Glutamatergic neuron (in vitro differentiated cells): ENCODE measurements around the gene FRMPD4. TPM values are rescaled to one million over a fixed set of nuclear protein-coding genes. Genes with fewer than 3 reads are reported as not detected.

Experiments
- DNase-seq: peaks from one replicate; pipeline ENCODE4 v3.0.0; 2022
- H3K27ac Mint-ChIP-seq: one replicate; pipeline ENCODE4 v1.8.0; 2020; ENCODE audit warnings: mild to moderate bottlenecking, mixed read lengths, inconsistent platforms; ENCODE audit not compliant: unreplicated experiment
- H3K27me3 Mint-ChIP-seq: one replicate; pipeline ENCODE4 v1.8.0; 2020; ENCODE audit warnings: mild to moderate bottlenecking, moderate library complexity, mixed read lengths, inconsistent platforms; ENCODE audit not compliant: unreplicated experiment
- H3K36me3 Mint-ChIP-seq: one replicate; pipeline ENCODE4 v1.8.0; 2020; ENCODE audit warnings: mild to moderate bottlenecking, mixed read lengths, inconsistent platforms; ENCODE audit not compliant: unreplicated experiment
- H3K4me1 Mint-ChIP-seq: one replicate; pipeline ENCODE4 v1.8.0; 2020; ENCODE audit warnings: mild to moderate bottlenecking, low read depth, mixed read lengths, inconsistent platforms; ENCODE audit not compliant: unreplicated experiment
- H3K4me3 Mint-ChIP-seq: one replicate; pipeline ENCODE4 v1.8.0; 2020; ENCODE audit warnings: mild to moderate bottlenecking, mixed read lengths, inconsistent platforms; ENCODE audit not compliant: unreplicated experiment
- H3K9me3 Mint-ChIP-seq: one replicate; pipeline ENCODE4 v1.8.0; 2020; ENCODE audit warnings: mild to moderate bottlenecking, moderate library complexity, mixed read lengths, inconsistent platforms; ENCODE audit not compliant: unreplicated experiment
- total RNA-seq: library from RNA; stranded (reverse); fragmentation: NEBNext Ultra II Directional; extraction: Animal tissue kit (Norgen Biotek cat#: 25700); gene quantifications from one replicate; pipeline ENCODE4 v1.2.1, GENCODE V29; 2021; ENCODE audit not compliant: unreplicated experiment
- TF ChIP-seq, protein P1 (sequence below): fragments of 200-600 bp; sonication (generic); IDR thresholded peaks from one replicate; pipeline ENCODE4 v1.5.0; 2021; ENCODE audit not compliant: partially characterized antibody, unreplicated experiment

The FRMPD4 gene
- total RNA-seq, 1 donor from 2014 or later: 6.2 TPM

DNA sequence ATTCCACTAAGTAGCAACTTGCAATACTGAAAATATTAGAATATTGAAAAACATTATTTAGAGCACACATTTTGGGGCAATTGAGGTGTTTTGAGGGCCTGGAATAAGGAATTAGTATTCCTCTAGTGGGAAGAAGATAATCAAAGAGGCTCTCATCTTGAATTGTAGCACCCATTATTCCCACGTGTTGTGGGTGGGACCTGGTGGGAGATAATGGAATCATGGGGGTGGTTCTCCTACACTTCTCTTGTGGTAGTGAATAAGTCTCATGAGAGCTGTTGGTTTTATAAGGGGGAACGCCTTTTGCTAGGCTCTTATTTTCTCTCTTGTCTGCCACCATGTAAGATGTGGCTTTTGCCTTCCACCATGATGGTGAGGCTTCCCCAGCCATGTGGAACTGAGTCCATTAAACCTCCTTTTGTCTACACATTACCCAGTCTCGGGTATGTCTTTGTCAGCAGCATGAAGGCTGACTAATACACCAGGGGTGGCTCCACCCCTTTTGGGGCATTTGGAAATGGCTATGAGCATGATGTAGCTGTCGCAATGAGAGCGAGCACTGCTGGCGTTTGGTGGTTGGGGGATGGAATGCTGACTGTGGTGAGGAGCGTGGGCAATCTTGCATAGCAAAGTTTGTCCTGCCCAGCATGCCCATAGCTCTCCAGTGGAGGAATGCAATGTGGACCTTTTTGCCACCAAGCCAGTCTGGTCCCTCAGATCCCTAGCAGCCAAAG is 308.2 kb downstream of the FRMPD4 start:
- Mint-ChIP-seq H3K36me3 (no peaks in the 10 kb centered on the region), H3K27ac (no peak overlapping the region), H3K4me3 (no peak overlapping the region), H3K9me3 (no peaks in the 10 kb centered on the region), H3K27me3 (no peaks in the 10 kb centered on the region), H3K4me1 (peaks cover under 1% of the 10 kb centered on the region)
- no peak for DNase-seq
- TF ChIP-seq, protein P1, sequence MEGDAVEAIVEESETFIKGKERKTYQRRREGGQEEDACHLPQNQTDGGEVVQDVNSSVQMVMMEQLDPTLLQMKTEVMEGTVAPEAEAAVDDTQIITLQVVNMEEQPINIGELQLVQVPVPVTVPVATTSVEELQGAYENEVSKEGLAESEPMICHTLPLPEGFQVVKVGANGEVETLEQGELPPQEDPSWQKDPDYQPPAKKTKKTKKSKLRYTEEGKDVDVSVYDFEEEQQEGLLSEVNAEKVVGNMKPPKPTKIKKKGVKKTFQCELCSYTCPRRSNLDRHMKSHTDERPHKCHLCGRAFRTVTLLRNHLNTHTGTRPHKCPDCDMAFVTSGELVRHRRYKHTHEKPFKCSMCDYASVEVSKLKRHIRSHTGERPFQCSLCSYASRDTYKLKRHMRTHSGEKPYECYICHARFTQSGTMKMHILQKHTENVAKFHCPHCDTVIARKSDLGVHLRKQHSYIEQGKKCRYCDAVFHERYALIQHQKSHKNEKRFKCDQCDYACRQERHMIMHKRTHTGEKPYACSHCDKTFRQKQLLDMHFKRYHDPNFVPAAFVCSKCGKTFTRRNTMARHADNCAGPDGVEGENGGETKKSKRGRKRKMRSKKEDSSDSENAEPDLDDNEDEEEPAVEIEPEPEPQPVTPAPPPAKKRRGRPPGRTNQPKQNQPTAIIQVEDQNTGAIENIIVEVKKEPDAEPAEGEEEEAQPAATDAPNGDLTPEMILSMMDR: no peak

DNA sequence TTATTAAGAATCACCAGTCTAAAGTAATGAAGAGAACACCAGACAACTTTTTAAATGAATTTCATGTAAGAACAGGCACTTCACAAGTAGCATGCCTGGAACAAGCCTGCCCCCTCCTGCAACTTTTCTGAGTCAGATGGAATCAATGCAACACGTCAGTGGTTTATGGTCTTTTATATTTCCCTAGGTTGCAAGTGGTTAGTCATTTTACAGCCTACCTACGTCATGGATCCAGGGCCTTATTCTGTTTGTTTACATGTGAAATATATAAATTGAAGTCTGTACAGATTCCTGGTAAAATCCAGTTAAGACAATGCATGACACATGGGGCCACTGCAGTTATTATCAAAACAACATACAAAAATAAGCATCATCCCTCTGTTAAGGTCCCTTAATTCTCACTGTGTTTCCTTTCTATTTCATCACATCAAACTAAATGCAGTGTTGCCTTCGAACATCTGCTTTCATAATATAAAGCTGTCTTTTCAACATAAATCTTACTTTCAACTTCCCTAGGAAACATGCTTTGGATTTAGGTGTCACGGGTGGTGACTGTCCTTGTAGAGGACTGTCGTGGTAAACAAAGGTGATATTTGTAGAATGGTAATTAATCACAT is 309.3 kb downstream of the FRMPD4 start:
- TF ChIP-seq, protein P1: no peak

DNA sequence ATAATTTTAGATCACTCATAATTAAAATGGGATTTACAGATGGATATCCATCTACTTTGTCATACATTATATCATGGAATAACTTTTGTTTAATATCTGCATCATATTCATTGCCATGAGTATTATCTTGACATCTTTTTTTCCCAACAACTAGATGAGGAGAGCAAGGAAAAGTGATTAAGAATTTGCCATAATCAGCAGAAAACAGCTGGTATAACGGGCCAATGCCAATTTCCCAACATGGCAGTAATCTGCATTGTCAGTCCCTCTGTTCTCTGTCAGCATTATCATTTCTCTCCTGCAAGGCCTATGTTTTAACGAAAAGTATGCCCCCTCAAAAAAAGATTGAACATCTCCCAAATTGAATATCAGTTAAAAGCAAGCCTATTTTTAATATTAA is 314.0 kb downstream of the FRMPD4 start:
- DNase-seq: no peak
- TF ChIP-seq, protein P1: no peak
- H3K27me3 Mint-ChIP-seq: no peaks in the 10 kb centered on the region
- no peak overlapping the region for H3K4me3 Mint-ChIP-seq
- no peaks in the 10 kb centered on the region for H3K4me1 Mint-ChIP-seq
- no peaks in the 10 kb centered on the region for H3K9me3 Mint-ChIP-seq
- H3K27ac Mint-ChIP-seq: no peak overlapping the region
- no peaks in the 10 kb centered on the region for H3K36me3 Mint-ChIP-seq

More for the DNA sequence above, 309.3 kb downstream of the FRMPD4 start:
- no peaks in the 10 kb centered on the region for H3K36me3 Mint-ChIP-seq
- H3K9me3 Mint-ChIP-seq: no peaks in the 10 kb centered on the region
- no peak for DNase-seq
- H3K27ac Mint-ChIP-seq: no peak overlapping the region
- no peaks in the 10 kb centered on the region for H3K27me3 Mint-ChIP-seq
- no peak overlapping the region for H3K4me3 Mint-ChIP-seq
- H3K4me1 Mint-ChIP-seq: no peaks in the 10 kb centered on the region

DNA sequence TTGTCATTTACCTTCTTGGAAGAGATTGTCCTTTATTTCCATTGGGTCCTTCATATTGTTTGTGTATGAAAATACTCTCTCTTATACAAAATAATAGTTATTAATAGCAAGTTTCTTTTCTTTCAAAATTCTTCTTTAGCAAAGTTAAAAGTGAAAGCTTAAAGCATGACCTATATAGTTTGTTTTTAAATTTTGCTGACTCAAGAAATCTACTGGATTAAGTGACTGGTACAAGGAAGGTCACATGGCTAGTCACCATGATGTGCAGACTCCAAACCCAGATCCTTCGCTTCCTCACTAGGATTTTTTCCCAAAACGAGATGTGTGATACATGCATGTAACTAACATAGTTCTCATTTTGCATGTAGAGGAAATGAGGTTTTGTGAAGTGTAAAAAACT is 322.7 kb downstream of the FRMPD4 start:
- Mint-ChIP-seq H3K4me3 (no peak overlapping the region), H3K27ac (no peak overlapping the region), H3K4me1 (no peaks in the 10 kb centered on the region), H3K9me3 (no peaks in the 10 kb centered on the region), H3K27me3 (no peaks in the 10 kb centered on the region), H3K36me3 (no peaks in the 10 kb centered on the region)
- no peak for DNase-seq
- TF ChIP-seq, protein P1: no peak

DNA sequence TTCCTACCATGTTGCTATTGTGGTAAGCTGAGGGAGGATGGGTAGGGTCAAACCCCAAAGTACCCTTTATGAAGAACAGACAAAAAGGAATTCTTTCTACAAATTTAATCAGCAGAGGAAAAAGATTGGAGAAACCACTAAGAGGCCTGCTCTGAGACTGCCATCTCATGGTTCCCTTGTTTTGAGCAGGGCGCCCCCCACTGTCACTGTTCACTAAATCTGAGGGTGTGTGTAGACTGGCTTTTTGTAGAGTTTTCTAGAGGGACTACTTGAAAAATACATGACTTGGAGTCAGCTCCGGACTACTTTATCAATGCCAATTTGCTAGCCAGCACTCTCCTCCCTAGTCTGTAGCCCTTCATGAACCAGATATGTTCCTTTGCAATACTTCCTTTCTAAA is 324.8 kb downstream of the FRMPD4 start:
- TF ChIP-seq, protein P1: no peak
- H3K9me3 Mint-ChIP-seq: no peaks in the 10 kb centered on the region

More for the DNA sequence above, 324.8 kb downstream of the FRMPD4 start:
- no peak for DNase-seq
- H3K4me3 Mint-ChIP-seq: no peak overlapping the region
- no peaks in the 10 kb centered on the region for H3K27me3 Mint-ChIP-seq
- no peaks in the 10 kb centered on the region for H3K4me1 Mint-ChIP-seq
- no peak overlapping the region for H3K27ac Mint-ChIP-seq
- no peaks in the 10 kb centered on the region for H3K36me3 Mint-ChIP-seq
